KMS-11 (cell line): Measurements from ENCODE around the gene TMPRSS2.

Experiments
- H2AFZ ChIP-seq: fragments of 200-600 bp; sonication (generic); 2 replicates; pipeline ENCODE4 v1.6.1; 2016; ENCODE audit warnings: antibody characterized with exemption, mixed run types, low read depth
- H3K27ac ChIP-seq: fragments of 200-600 bp; sonication (generic); 2 replicates; pipeline ENCODE4 v1.6.1; 2016; ENCODE audit warnings: mild to moderate bottlenecking, mixed run types
- H3K27me3 ChIP-seq: fragments of 200-600 bp; sonication (generic); 2 replicates; pipeline ENCODE4 v1.6.1; 2017; ENCODE audit warnings: mild to moderate bottlenecking, low read depth, mixed run types, moderate library complexity; ENCODE audit not compliant: insufficient read depth
- H3K36me3 ChIP-seq: fragments of 200-600 bp; sonication (generic); 2 replicates; pipeline ENCODE4 v1.6.1; 2017; ENCODE audit warnings: mild to moderate bottlenecking, mixed run types; ENCODE audit not compliant: insufficient read depth
- H3K4me1 ChIP-seq: fragments of 200-600 bp; sonication (generic); 2 replicates; pipeline ENCODE4 v1.6.1; 2016; ENCODE audit warnings: mild to moderate bottlenecking, low read depth, mixed run types; ENCODE audit not compliant: poor library complexity, severe bottlenecking
- H3K4me2 ChIP-seq: fragments of 200-600 bp; sonication (generic); 2 replicates; pipeline ENCODE4 v1.7.0; 2016; ENCODE audit warnings: mild to moderate bottlenecking, mixed run types
- H3K4me3 ChIP-seq: fragments of 200-600 bp; sonication (generic); IDR thresholded peaks from 2 replicates; pipeline ENCODE4 v1.6.1; 2017; ENCODE audit warnings: low read depth, low read length, mixed read lengths; ENCODE audit not compliant: insufficient read depth
- H3K79me2 ChIP-seq: fragments of 200-600 bp; sonication (generic); 2 replicates; pipeline ENCODE4 v1.6.1; 2016; ENCODE audit warnings: low read depth, mixed run types; ENCODE audit not compliant: insufficient read depth
- H3K9ac ChIP-seq: fragments of 200-600 bp; sonication (generic); 2 replicates; pipeline ENCODE4 v1.6.1; 2016; ENCODE audit warnings: mild to moderate bottlenecking, mixed run types
- H4K20me1 ChIP-seq: fragments of 200-600 bp; sonication (generic); 2 replicates; pipeline ENCODE4 v1.6.1; 2016; ENCODE audit warnings: mild to moderate bottlenecking, mixed run types; ENCODE audit not compliant: insufficient read depth
- TF ChIP-seq, protein P1 (sequence below): fragments of 200-600 bp; sonication (generic); conservative IDR thresholded peaks from 2 replicates; pipeline ENCODE4 v1.6.1; 2017; ENCODE audit warnings: low read depth, mild to moderate bottlenecking, antibody characterized with exemption, low read length, moderate library complexity, mixed read lengths

TMPRSS2 gene

GRCh38 chr21:41506005-41506594, 1.9 kb downstream of the TMPRSS2 start:
- H3K27ac ChIP-seq: no peak overlapping the region
- no peak overlapping the region for H2AFZ ChIP-seq
- no peaks in the 10 kb centered on the region for H3K27me3 ChIP-seq
- H3K4me1 ChIP-seq: no peaks in the 10 kb centered on the region
- H3K79me2 ChIP-seq: no peaks in the 10 kb centered on the region
- H3K36me3 ChIP-seq: no peaks in the 10 kb centered on the region
- no peak overlapping the region for H3K4me3 ChIP-seq
- H4K20me1 ChIP-seq: no peaks in the 10 kb centered on the region
- TF ChIP-seq, protein P1, sequence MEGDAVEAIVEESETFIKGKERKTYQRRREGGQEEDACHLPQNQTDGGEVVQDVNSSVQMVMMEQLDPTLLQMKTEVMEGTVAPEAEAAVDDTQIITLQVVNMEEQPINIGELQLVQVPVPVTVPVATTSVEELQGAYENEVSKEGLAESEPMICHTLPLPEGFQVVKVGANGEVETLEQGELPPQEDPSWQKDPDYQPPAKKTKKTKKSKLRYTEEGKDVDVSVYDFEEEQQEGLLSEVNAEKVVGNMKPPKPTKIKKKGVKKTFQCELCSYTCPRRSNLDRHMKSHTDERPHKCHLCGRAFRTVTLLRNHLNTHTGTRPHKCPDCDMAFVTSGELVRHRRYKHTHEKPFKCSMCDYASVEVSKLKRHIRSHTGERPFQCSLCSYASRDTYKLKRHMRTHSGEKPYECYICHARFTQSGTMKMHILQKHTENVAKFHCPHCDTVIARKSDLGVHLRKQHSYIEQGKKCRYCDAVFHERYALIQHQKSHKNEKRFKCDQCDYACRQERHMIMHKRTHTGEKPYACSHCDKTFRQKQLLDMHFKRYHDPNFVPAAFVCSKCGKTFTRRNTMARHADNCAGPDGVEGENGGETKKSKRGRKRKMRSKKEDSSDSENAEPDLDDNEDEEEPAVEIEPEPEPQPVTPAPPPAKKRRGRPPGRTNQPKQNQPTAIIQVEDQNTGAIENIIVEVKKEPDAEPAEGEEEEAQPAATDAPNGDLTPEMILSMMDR: no peak
- H3K9ac ChIP-seq: no peak overlapping the region
- no peak overlapping the region for H3K4me2 ChIP-seq

GRCh38 chr21:41504030-41504429, 3.9 kb downstream of the TMPRSS2 start:
- Histone ChIP-seq H3K4me3 (no peak overlapping the region), H3K4me1 (no peaks in the 10 kb centered on the region), H3K79me2 (no peaks in the 10 kb centered on the region), H3K36me3 (no peaks in the 10 kb centered on the region), H3K9ac (no peak overlapping the region), H3K27ac (no peak overlapping the region), H3K27me3 (no peaks in the 10 kb centered on the region), H3K4me2 (no peak overlapping the region), H4K20me1 (no peaks in the 10 kb centered on the region), H2AFZ (no peak overlapping the region)
- TF ChIP-seq, protein P1: no peak

DNA sequence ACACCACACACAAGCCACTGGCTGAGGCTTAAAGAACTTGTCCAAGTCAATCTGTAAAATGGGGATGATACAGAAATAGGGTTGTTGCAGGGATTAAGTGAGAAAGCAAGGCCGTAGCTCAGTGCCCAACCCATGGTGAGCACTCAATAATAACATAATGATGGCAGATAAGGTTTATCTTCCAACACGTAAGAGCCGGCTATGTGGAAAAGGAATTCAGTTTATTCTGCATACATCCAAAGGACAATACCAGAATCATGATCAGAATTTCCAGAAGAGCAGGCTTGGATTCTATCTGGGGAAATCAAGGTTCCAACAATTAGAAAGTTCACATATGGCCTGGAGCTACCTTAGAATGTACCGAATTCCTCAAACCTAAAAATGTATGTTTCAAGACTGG, 4.6 kb downstream of the TMPRSS2 start:
- no peaks in the 10 kb centered on the region for H3K36me3 ChIP-seq
- H3K4me3 ChIP-seq: no peak overlapping the region
- H3K4me2 ChIP-seq: no peak overlapping the region
- H3K4me1 ChIP-seq: no peaks in the 10 kb centered on the region
- H3K27me3 ChIP-seq: no peaks in the 10 kb centered on the region
- no peak overlapping the region for H3K9ac ChIP-seq
- H3K27ac ChIP-seq: no peak overlapping the region
- no peaks in the 10 kb centered on the region for H4K20me1 ChIP-seq
- TF ChIP-seq, protein P1: no peak
- no peaks in the 10 kb centered on the region for H3K79me2 ChIP-seq
- H2AFZ ChIP-seq: no peak overlapping the region

DNA sequence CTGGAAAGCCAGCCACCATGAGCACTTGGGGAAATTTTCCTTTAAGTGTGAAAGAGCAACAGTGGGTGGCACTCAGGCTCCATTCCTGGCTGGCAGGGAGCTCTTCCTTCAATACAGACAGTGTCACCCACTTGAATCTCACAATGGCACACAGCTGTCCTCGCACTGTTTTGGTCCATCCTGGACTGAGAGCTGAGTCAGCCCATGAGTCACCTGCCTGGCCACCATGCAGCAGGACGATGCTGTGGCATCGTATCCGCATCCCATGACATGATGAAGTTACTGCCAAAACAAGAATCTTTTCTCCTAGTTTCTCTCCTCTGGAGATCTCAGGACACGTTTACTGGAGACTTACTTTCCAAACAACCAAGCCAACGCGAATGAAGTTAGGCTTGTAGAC, 6.0 kb downstream of the TMPRSS2 start:
- H3K4me1 ChIP-seq: no peaks in the 10 kb centered on the region
- TF ChIP-seq, protein P1: no peak
- no peaks in the 10 kb centered on the region for H3K79me2 ChIP-seq
- no peak overlapping the region for H3K4me3 ChIP-seq
- H3K4me2 ChIP-seq: no peak overlapping the region
- H4K20me1 ChIP-seq: no peaks in the 10 kb centered on the region
- no peak overlapping the region for H3K27ac ChIP-seq
- H3K36me3 ChIP-seq: no peaks in the 10 kb centered on the region
- no peak overlapping the region for H3K9ac ChIP-seq
- no peak overlapping the region for H2AFZ ChIP-seq
- no peaks in the 10 kb centered on the region for H3K27me3 ChIP-seq
